ENCODE measurements around the gene COG7. TPM values are rescaled to one million over a fixed set of nuclear protein-coding genes. Genes with fewer than 3 reads are reported as not detected.

Gene COG7
- total RNA-seq, 1 experiment from 2014 or later: 17.9 TPM

- Histone ChIP-seq H3K23me2 (ENCODE audit: insufficient read length, low read depth, low read length, poor library complexity, severe bottlenecking) (no peaks in the 10 kb centered on the region), H3K4ac (ENCODE audit: low read depth, low read length) (no peak overlapping the region), H3K9ac (ENCODE audit: extremely low read depth, insufficient read length, low read length) (no peak overlapping the region), H3K18ac (ENCODE audit: insufficient read length, low read depth, low read length) (no peak overlapping the region), H3K79me1 (ENCODE audit: insufficient read depth, low read depth, low read length, poor library complexity, severe bottlenecking) (no peaks in the 10 kb centered on the region), H2AFZ (ENCODE audit: low read length) (no peak overlapping the region), H4K8ac (replicated peaks; ENCODE audit: insufficient read length, low read depth, low read length) (no peak overlapping the region), H3K9me3 (ENCODE audit: control insufficient read depth, low read depth, low read length) (no peaks in the 10 kb centered on the region), H3K4me2 (ENCODE audit: insufficient read depth, insufficient read length, low read length) (no peak overlapping the region), H3T11ph (ENCODE audit: low read length) (no peak overlapping the region), H4K91ac (ENCODE audit: insufficient read length, low read depth, low read length) (no peak overlapping the region), H2BK20ac (ENCODE audit: low read depth, low read length, poor library complexity, severe bottlenecking) (no peak overlapping the region), H3K56ac (ENCODE audit: insufficient read length, low read depth, low read length) (no peak overlapping the region), H3K27ac (ENCODE audit: insufficient read length, low read depth, low read length) (no peak overlapping the region), H2BK12ac (ENCODE audit: insufficient read length, low read depth, low read length) (no peak overlapping the region), H3K79me2 (ENCODE audit: insufficient read depth, low read length) (no peaks in the 10 kb centered on the region), H3K23ac (ENCODE audit: insufficient read length, low read depth, low read length) (no peak overlapping the region), H2BK5ac (ENCODE audit: insufficient read length, low read length) (no peak overlapping the region), H3K14ac (ENCODE audit: insufficient read depth, low read length) (no peak overlapping the region), H3K27me3 (ENCODE audit: insufficient read depth, low read length) (no peaks in the 10 kb centered on the region), H2BK15ac (ENCODE audit: low read depth, low read length) (no peak overlapping the region), H2BK120ac (ENCODE audit: low read depth, low read length, poor library complexity, severe bottlenecking) (no peak overlapping the region), H2AK5ac (ENCODE audit: insufficient read length, low read length) (no peak overlapping the region), H4K5ac (ENCODE audit: insufficient read length, low read depth, low read length) (no peak overlapping the region), H4K20me1 (ENCODE audit: control insufficient read depth, insufficient read depth, insufficient read length) (no peaks in the 10 kb centered on the region), H3K4me1 (ENCODE audit: insufficient read depth, low read length) (no peaks in the 10 kb centered on the region)
- no peak for TF ChIP-seq CTCF (conservative IDR thresholded peaks at IDR 0.05)
- Mint-ChIP-seq H3K27ac (no peak overlapping the region; a peak in 1 of 7 replicates), H3K27me3 (ENCODE audit: low read depth) (no peaks in the 10 kb centered on the region), H3K4me3 (no peak overlapping the region), H3K36me3 (ENCODE audit: insufficient read depth in 1 of 3, low read depth in 3 of 3) (peaks cover 13 to 52% (median 32%) of the 10 kb centered on the region in 3 experiments; a peak in 6 of 7 replicates), H3K9me3 (no peaks in the 10 kb centered on the region), H3K4me1 (peaks cover 5 to 6% of the 10 kb centered on the region in 2 experiments; a peak in 3 of 4 replicates)
- no peak for DNase-seq
- WGBS (ENCODE audit: extremely low coverage, insufficient read length, low lambda C conversion rate): 100% methylated on average over 2 of the region's 5 CpGs
Measured at GRCh38 chr16:23389201-23389600, 63.8 kb downstream of the COG7 start.

All from H9 (cell line).